ENCODE data around the gene NARF. TPM values are rescaled to one million over a fixed set of nuclear protein-coding genes. Genes with fewer than 3 reads are reported as not detected.

The NARF gene
- total RNA-seq, 2 donors from 2014 or later: 68.7 to 75.5 TPM

DNA sequence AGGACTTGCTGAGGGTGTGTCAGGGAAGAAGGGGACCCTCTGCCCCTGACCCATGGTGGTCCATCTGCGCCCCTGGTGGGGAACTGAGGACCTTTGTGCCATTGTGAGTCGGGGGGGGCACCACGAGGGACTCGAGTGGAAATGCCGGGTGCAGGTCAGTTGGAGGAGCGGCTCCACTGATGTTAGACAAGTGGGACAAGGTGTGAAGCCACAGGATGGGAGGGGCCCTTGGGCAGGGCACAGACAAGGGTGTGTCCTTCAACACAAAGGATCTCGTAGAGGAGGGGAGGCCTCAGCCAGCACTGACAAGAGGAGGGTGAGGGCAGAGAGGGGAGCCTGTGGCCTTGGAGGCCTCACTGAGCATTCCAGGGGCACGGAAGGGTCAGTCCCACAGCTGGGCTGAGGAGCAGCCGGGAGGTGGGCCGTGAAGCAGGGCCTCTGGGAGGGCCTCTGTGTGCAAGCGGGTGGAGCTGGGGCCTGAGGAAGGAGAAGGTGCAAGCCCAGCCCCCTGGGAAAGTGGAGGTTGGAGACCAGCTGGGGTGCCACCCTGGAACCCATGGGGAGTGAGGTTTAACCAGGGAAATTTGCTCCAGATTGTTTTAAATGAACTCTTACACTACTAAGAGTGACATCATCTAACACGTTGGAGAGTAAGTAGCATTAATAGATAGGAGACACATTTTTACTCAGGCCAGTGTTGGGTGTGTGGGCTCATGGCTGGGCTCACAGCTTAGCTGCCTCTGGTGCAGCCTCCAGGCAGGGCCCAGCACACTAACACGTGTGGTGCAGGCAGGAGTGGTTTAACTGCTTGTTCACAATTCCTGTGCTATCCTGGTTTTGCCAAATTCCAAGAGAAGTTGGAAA lies 27.9 kb downstream of the NARF start:
- TF ChIP-seq, protein P1, sequence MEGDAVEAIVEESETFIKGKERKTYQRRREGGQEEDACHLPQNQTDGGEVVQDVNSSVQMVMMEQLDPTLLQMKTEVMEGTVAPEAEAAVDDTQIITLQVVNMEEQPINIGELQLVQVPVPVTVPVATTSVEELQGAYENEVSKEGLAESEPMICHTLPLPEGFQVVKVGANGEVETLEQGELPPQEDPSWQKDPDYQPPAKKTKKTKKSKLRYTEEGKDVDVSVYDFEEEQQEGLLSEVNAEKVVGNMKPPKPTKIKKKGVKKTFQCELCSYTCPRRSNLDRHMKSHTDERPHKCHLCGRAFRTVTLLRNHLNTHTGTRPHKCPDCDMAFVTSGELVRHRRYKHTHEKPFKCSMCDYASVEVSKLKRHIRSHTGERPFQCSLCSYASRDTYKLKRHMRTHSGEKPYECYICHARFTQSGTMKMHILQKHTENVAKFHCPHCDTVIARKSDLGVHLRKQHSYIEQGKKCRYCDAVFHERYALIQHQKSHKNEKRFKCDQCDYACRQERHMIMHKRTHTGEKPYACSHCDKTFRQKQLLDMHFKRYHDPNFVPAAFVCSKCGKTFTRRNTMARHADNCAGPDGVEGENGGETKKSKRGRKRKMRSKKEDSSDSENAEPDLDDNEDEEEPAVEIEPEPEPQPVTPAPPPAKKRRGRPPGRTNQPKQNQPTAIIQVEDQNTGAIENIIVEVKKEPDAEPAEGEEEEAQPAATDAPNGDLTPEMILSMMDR (IDR thresholded peaks at IDR 0.05): no peak
- peak; percentile 32 for DNase-seq
- no peaks in the 10 kb centered on the region for H3K27me3 ChIP-seq
- peaks cover 16% of the 10 kb centered on the region for H3K36me3 ChIP-seq
- peak overlapping the region in 1 of 2 donors; percentile 46 for H3K9ac ChIP-seq (ENCODE audit: low read depth in 2 of 2, low read length in 2 of 2)
- H3K4me3 ChIP-seq: no peak overlapping the region
- intact Hi-C loops (cut with DNase I): no loop called here
- no peaks in the 10 kb centered on the region for H3K4me1 ChIP-seq
- no peak overlapping the region for H3K27ac ChIP-seq
- no peaks in the 10 kb centered on the region for H3K9me3 ChIP-seq

DNA sequence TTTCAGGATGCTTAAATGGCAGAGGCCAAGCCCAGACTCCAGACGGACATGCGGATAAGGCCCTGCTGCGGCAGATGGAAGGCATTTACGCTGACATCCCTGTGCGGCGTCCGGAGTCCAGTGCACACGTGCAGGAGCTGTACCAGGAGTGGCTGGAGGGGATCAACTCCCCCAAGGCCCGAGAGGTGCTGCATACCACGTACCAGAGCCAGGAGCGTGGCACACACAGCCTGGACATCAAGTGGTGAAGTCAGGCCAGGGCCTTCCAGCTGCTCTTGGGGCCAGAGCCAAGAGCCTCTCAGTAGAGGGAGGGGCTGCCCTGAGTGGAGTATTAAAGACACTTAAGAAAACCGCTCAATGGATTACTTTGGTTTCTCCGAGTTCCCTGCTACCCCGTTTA lies 29.4 kb downstream of the NARF start:
- Histone ChIP-seq H3K4me3 (no peak overlapping the region), H3K27ac (no peak overlapping the region), H3K9me3 (no peaks in the 10 kb centered on the region), H3K4me1 (no peaks in the 10 kb centered on the region), H3K27me3 (no peaks in the 10 kb centered on the region), H3K36me3 (peaks cover 16% of the 10 kb centered on the region), H3K9ac (ENCODE audit: low read depth in 2 of 2, low read length in 2 of 2) (no peak overlapping the region)
- no peak for DNase-seq
- intact Hi-C loops (cut with DNase I): no loop called here
- TF ChIP-seq, protein P1 (IDR thresholded peaks at IDR 0.05): no peak

DNA sequence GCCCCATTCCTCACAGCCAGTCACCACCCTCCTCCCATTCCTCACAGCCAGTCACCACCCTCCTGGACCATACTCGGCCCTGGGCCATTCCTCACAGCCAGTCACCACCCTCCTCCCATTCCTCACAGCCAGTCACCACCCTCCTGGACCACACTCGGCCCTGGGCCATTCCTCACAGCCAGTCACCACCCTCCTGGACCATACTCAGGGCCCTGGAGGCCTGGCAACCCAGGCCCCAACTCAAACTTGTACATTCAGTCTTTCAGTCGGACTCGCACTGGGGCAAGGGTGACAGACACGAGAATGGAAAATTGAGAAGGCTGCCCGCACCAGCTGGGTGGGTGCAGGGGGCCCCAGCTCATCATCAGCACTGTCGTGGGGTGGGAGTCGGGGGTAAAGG lies 30.6 kb downstream of the NARF start:
- Histone ChIP-seq H3K4me3 (no peak overlapping the region), H3K27ac (no peak overlapping the region), H3K27me3 (no peaks in the 10 kb centered on the region), H3K36me3 (peaks cover 12% of the 10 kb centered on the region), H3K4me1 (no peaks in the 10 kb centered on the region), H3K9ac (ENCODE audit: low read depth in 2 of 2, low read length in 2 of 2) (no peak overlapping the region), H3K9me3 (no peaks in the 10 kb centered on the region)
- TF ChIP-seq, protein P1 (IDR thresholded peaks at IDR 0.05): no peak
- intact Hi-C loops (cut with DNase I): no loop called here
- no peak for DNase-seq

DNA sequence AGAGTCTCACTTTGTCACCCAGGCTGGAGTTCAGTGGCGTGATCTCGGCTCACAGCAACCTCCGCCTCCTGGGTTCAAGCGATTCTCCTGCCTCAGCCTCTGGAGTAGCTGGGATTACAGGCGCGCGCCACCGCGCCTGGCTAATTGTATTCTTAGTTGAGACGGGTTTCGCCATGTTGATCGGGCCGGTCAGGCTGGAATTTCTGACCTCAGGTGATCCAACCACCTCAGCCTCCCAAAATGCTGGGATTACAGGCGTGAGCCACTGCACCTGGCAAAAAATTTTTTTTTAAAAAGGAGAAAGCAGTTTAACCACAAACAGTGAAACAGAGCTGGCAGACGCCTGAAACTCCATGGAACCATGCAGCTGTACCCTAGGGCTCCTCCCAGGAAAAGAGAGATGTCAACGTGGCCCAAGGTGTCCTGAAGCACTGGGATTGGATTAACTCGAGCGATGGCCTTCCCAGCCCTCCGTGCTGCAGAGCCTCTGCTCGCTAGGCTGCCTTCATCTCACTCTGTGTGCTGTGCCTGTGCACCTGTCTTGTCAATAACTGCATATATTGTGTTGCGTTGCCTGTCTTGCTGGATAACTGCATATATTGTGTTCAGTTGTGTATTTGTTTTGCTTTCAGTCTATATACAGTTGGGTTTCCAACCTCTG lies 31.4 kb downstream of the NARF start:
- H3K27me3 ChIP-seq: no peaks in the 10 kb centered on the region
- intact Hi-C loops (cut with DNase I): no loop called here
- no peak for DNase-seq
- no peak overlapping the region for H3K4me3 ChIP-seq
- no peaks in the 10 kb centered on the region for H3K9me3 ChIP-seq
- peaks cover 3% of the 10 kb centered on the region for H3K36me3 ChIP-seq
- no peak overlapping the region for H3K27ac ChIP-seq
- TF ChIP-seq, protein P1 (IDR thresholded peaks at IDR 0.05): no peak
- peak overlapping the region in 1 of 2 donors; percentile 9 for H3K9ac ChIP-seq (ENCODE audit: low read depth in 2 of 2, low read length in 2 of 2)
- H3K4me1 ChIP-seq: no peaks in the 10 kb centered on the region

DNA sequence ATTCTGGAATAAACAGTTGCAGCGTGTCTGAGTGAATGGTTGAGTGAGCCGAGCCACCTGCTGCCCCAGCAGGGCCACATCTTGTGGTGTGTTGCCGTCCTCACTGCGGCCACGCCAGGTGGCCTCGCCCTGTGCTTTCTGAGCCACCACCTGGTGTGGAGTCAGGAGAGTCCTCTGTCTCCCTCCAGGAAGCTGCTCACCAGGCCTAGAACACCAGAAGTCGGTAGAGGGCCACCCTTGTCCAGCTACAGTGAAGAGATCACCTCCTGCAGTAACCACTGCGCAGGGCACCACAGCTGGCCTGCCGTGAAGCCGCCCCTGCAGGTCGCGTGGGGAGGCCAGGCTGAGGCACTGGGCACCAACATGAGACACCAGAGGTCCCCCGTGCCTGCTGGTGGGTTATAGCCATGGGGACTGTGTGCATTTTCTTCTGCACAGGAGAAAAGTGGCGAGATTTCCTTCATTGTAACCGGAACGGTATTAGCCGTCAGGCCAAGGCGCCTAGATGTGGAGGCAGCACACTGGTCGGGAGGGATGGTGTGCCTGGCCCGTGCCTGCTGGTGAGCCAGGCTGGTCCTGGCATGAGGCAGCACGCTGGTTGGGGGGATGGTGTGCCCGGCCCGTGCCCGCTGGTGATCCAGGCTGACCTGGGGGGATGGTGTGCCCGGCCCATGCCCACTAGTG lies 32.1 kb downstream of the NARF start:
- Histone ChIP-seq H3K36me3 (no peaks in the 10 kb centered on the region), H3K4me1 (no peaks in the 10 kb centered on the region), H3K9me3 (no peaks in the 10 kb centered on the region), H3K9ac (ENCODE audit: low read depth in 2 of 2, low read length in 2 of 2) (peak overlapping the region; percentile 9 to 17), H3K27ac (no peak overlapping the region), H3K4me3 (no peak overlapping the region), H3K27me3 (no peaks in the 10 kb centered on the region)
- intact Hi-C loops (cut with DNase I): no loop called here
- TF ChIP-seq, protein P1 (IDR thresholded peaks at IDR 0.05): no peak
- no peak for DNase-seq
